NCI-H146 (cell line): Measurements from ENCODE around the gene USP46.

Experiments used
- DNase-seq: peaks from one replicate; lab custom pipeline; 2025; lab: John Stamatoyannopoulos, UW

Gene USP46

DNA sequence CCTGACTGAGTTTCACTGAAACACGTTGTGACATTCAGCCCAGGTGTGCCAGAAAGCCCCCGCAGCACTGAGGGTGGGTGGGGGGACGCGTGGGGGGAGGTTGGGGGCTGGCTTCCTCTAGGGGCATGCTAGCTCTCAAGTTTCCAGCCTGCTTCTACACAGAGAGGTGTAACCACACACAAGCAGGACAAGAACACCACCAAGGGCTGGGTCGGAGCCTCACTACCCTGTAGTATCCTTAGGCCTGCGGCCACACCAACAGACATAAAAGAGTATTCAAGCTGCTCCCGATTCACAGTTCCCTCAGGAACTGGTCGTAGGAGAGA lies 1.8 kb downstream of the USP46 start:
- no peak for DNase-seq

DNA sequence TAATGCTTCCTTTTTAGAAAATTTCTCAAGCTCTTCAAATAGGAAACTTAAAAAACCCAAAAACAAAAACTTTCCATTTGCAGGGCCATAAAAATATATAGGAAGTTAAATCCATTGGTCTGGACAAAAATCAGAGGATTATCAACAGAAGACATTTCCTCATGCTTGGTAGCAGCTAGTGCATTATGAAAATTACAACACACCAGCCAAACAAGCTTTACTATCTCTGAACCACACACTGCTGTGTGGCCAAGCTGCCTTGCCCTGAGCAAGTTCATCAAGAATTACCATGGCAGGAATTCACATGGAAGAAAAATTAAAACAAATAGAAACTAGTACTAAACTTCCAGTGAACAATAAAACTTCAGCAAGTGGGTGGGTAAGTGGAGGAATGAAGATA lies 3.6 kb downstream of the USP46 start:
- no peak for DNase-seq

- no peak for DNase-seq
These were observed 7.0 kb downstream of the USP46 start for GRCh38 chr4:52651996-52652672.

- no peak for DNase-seq
These were observed 10.3 kb downstream of the USP46 start for GRCh38 chr4:52648836-52649235.

DNA sequence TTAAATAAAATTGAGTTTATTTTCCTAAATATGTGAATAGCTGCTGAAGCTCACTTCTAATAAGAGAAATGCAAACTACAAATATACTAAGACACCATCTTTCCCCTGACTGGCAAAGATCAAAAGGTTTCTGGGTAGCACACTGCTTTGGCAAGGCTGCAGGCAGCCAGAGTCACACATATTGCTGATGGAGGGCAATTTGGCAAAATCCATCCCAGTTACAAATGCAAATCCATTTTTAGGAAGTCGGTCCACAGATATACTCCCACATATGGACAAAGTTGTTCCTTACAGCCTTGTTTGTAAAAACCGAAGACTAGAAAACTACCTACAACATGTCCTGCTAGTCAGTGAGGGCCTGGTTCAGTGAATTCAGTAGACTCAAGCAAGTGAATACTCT lies 12.4 kb downstream of the USP46 start:
- DNase-seq = no peak

- DNase-seq = no peak
These were observed 13.0 kb downstream of the USP46 start for GRCh38 chr4:52646096-52646495.

GRCh38 chr4:52645300-52645699 lies 13.8 kb downstream of the USP46 start:
- no peak for DNase-seq

- DNase-seq = no peak
These were observed 15.3 kb downstream of the USP46 start for GRCh38 chr4:52643785-52644244.

DNA sequence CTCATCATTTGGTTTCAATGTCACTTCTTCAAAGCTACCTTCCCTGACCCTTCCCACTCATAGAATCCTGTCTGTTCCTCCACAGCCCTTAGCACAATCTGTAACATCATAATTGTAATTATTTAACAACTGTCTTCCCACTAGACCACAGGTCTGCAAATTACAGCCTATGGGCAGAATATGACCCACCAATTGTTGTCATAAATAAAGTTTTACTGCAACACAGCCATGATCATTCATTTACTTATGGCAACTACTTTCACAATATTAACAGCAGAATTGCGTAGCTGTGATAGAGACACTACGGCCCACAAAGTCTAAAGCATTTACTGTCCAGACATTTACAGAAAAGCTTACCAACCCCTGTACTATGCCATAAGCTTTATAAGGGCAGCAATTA lies 15.9 kb downstream of the USP46 start:
- no peak for DNase-seq

DNA sequence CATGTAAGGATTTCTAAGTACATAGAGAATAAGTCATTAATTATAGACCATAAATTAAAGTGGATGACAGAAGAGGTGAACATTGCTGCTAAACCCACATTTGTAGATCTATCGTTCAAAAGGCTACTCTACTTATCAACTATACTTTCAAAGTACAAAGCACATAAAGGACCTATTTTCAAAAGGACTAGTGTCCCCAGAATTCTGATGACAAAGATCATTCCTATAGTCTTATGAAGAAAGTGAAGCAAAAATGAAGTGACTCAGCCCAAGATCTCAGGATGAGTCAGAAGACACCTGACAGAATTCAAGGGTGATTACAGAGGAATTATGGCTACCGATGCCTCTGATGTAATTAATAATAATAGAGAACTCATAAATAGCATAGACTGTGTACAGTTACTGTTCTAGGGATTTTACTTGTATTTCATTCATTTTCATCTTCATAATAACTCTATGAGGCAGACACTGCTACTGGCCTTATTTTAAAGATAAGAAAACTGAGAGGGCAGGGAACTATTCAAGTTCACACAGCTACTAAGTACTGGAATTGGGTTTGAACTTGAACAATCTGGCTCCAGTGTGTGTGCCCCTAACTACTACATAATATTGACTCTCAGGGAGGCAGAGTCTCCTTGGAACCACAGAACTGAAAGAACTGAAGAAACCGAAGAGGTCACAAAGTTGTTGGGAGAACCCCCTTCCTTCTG lies 17.1 kb downstream of the USP46 start:
- DNase-seq = no peak

GRCh38 chr4:52640808-52641565 lies 18.1 kb downstream of the USP46 start:
- DNase-seq = no peak

GRCh38 chr4:52638717-52639116 lies 20.4 kb downstream of the USP46 start:
- no peak for DNase-seq

DNA sequence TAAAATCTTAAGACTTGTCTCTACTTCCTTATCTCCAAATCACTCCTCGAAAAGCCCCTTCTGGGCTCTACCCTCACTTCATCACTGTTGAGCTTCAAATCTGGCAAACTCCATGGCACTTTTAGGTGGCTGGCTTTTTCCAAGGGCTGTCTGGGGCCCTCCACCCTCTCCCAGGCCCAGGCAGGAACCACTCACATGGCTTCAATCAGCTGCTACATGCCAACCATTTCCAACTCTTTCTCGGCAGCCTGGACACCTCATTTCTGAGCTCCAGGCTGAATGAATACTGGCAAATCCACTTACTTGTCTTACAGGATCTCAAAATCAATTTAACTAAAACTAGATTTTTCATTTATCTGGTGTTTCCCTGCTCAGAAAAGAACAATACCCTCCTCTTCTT lies 22.0 kb downstream of the USP46 start:
- no peak for DNase-seq

DNA sequence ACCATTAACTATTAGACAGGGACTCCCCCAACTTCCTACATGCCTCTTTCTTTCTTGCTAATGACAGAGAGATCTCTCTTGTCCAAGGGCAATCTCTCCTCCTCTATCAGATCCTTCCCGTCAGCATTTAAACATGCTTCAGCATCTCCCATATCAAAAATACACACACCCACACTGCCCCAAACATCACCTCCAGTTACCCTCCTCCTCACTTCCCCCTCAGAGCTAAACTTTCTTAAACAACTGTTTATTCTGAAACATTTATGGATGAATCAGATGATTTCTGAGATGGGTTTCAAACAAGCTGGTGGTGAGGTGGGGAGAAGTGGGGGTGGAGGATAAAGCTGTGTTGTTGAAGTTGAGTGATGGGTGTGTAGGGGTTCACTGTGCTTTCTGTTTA lies 23.5 kb downstream of the USP46 start:
- no peak for DNase-seq

DNA sequence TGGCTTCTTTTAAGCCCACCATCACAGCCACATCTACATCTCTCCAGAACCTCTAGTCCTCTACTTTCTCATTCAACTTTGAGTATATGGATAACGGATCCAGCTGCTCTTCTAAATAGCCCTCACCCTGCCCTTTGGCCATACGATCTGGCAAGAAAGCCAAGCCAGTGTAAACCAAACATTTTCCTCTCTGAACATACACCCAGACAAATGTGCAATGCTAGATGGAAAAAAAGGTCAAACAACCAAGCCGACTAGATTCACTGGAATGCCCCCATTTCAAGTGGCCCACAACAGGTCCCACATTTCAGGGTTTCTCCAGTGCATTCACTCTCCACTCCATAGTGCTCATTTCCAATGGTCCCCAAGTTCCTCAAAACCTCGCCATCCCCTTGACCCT lies 24.0 kb downstream of the USP46 start:
- DNase-seq = no peak

DNA sequence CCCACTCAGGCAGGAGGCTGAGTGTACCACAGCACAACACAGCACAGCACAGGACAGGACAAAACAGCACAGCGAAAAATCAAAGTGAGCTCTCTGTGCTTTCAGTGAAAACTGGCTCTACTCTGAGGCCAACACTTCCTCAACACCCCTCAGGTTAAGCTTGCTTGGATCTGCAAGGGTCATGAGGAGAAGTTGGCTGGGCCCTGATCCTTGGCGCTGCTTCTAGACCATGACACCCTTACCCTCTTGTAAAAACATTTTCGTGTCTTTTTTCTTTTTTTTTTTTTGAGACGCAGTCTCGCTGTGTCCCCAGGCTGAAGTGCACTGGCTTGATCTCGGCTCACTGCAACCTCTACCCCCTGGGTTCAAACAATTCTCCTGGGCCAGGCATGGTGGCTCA lies 25.3 kb downstream of the USP46 start:
- DNase-seq = no peak

DNA sequence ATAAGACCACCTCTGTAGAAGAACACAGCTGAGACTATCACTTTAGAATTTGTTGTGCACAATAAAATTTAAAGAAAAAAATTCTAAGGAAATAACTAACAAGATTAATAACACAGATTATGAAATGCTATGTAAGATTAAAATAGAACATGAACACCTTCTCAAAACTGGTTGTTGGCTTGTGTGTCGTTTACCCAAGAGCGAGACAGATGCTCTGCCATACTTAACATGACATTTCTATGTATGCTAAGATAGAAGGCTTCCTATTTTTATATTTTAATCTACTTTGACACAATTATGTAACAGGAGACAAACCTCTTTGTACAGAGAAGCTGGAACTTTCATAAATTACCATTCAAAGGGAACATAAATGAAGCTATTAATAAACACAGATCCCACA lies 30.1 kb downstream of the USP46 start:
- no peak for DNase-seq

GRCh38 chr4:52628543-52628942 lies 30.6 kb downstream of the USP46 start:
- no peak for DNase-seq

- no peak for DNase-seq
These were observed 31.2 kb downstream of the USP46 start for GRCh38 chr4:52627876-52628275.

- no peak for DNase-seq
These were observed 33.9 kb downstream of the USP46 start for GRCh38 chr4:52625216-52625615.

DNA sequence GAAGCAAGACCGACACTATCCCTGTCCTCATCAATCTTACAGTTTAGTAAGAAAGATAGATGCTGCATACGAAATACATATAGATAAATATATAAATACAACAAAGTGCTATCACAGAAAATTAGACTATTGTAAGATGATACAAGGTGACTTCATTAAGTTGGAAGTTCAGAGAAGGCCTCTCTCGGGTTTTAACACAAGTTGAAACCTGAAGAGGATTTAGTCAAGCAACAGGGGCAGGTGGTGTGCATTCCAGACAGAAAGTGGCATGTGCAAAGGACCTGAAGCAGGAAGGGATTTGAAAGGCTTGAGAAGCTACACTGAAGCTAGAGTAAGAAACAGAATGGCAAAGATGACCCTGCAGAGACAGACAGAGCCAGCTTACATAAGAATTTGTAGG lies 36.5 kb downstream of the USP46 start:
- no peak for DNase-seq

DNA sequence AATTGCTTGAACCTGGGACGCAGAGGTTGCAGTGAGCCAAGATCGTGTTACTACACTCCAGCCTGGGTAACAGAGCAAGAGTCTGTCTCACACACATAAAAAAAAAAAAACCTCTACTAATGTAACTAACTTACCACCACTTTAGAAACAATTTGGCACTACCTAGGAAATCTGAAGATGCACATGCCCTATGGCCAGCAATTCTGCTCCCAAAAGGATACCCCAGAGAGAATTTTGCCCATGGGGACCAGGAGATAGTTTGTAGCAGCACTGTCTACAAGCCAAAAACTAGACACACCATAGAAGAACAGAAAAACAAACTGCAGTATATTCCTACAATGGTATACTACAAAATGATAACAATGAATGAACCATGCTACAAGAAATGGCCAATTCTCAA lies 37.5 kb downstream of the USP46 start:
- DNase-seq = no peak

- no peak for DNase-seq
These were observed 39.5 kb downstream of the USP46 start for GRCh38 chr4:52619591-52619931.
